Activated CD8-positive, alpha-beta T cell treated with anti-CD3 and anti-CD28 coated beads for 36 hours (primary cell): ENCODE results near the gene NEK4. TPM values are rescaled to one million over a fixed set of nuclear protein-coding genes. Genes with fewer than 3 reads are reported as not detected.

Experiments
- ATAC-seq: fragments of 200-7000 bp; cut with Tn5 transposase; one replicate; pipeline ENCODE4 v1.10.0; 2021; ENCODE audit warnings: mild to moderate bottlenecking, moderate library complexity
- CTCF ChIA-PET: fragments of 350-600 bp; sonication (Branson Sonifier 250); formaldehyde crosslinking; loops from one replicate; lab custom pipeline; 2021; ENCODE audit warnings: antibody characterized with exemption; lab: Charles Lee
- POLR2A ChIA-PET: fragments of 350-600 bp; sonication (Branson Sonifier 250); formaldehyde crosslinking; loops from one replicate; lab custom pipeline; 2021; ENCODE audit warnings: antibody characterized with exemption; lab: Charles Lee
- DNase-seq: peaks from one replicate; pipeline ENCODE4 v3.0.0-alpha.2; 2020
- H3K27ac Mint-ChIP-seq: one replicate; pipeline ENCODE4 v1.8.0; 2021; ENCODE audit warnings: mild to moderate bottlenecking, mixed read lengths
- H3K27me3 Mint-ChIP-seq: one replicate; pipeline ENCODE4 v1.8.0; 2021; ENCODE audit warnings: mixed read lengths
- H3K36me3 Mint-ChIP-seq: one replicate; pipeline ENCODE4 v1.8.0; 2021; ENCODE audit warnings: low read depth, mixed read lengths
- H3K4me1 Mint-ChIP-seq: one replicate; pipeline ENCODE4 v1.8.0; 2021; ENCODE audit warnings: low read depth, mixed read lengths
- H3K4me3 Mint-ChIP-seq: one replicate; pipeline ENCODE4 v1.8.0; 2021; ENCODE audit warnings: mild to moderate bottlenecking, moderate library complexity, mixed read lengths
- H3K9me3 Mint-ChIP-seq: one replicate; pipeline ENCODE4 v1.8.0; 2021; ENCODE audit warnings: mixed read lengths
- intact Hi-C: fragments of 100-400 bp; cut with micrococcal nuclease; formaldehyde crosslinking; loops from one replicate; pipeline ENCODE4 v1.10.0; 2022
- total RNA-seq, 2 experiments: library from RNA; stranded (reverse); gene quantifications; one replicate each; pipeline ENCODE4 v1.2.3, GENCODE V29; 2021
- TF ChIP-seq, protein P1 (sequence below): fragments of 200-600 bp; IDR thresholded peaks from one replicate; pipeline ENCODE4 v1.8.0; 2022; ENCODE audit warnings: antibody characterized with exemption, mild to moderate bottlenecking

The NEK4 gene
- total RNA-seq, 2 experiments from 2014 or later, result 16.2 to 18.4 TPM

- Mint-ChIP-seq H3K4me3 (no peak overlapping the region), H3K36me3 (no peaks in the 10 kb centered on the region), H3K27me3 (no peaks in the 10 kb centered on the region), H3K4me1 (peaks cover 7% of the 10 kb centered on the region), H3K9me3 (no peaks in the 10 kb centered on the region), H3K27ac (no peak overlapping the region)
- TF ChIP-seq, protein P1, sequence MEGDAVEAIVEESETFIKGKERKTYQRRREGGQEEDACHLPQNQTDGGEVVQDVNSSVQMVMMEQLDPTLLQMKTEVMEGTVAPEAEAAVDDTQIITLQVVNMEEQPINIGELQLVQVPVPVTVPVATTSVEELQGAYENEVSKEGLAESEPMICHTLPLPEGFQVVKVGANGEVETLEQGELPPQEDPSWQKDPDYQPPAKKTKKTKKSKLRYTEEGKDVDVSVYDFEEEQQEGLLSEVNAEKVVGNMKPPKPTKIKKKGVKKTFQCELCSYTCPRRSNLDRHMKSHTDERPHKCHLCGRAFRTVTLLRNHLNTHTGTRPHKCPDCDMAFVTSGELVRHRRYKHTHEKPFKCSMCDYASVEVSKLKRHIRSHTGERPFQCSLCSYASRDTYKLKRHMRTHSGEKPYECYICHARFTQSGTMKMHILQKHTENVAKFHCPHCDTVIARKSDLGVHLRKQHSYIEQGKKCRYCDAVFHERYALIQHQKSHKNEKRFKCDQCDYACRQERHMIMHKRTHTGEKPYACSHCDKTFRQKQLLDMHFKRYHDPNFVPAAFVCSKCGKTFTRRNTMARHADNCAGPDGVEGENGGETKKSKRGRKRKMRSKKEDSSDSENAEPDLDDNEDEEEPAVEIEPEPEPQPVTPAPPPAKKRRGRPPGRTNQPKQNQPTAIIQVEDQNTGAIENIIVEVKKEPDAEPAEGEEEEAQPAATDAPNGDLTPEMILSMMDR, result no peak
- intact Hi-C loops, result no loop called here
- no peak for DNase-seq
- POLR2A ChIA-PET, result no interaction called here
- ATAC-seq, result no peak
- CTCF ChIA-PET, result interaction anchor here (1.1 kb wide), 1 partner anchor 10 kb away, joined by 4 read pairs; no protein-coding TSS in a partner anchor
Observed at GRCh38 chr3:52775877-52776276, 5.1 kb upstream of the NEK4 start.

- DNase-seq (no peak), ATAC-seq (no peak)
- intact Hi-C loops, result no loop called here
- no peak overlapping the region for H3K4me3 Mint-ChIP-seq
- TF ChIP-seq, protein P1, result no peak
- no peak overlapping the region for H3K27ac Mint-ChIP-seq
- POLR2A ChIA-PET, result interaction anchor here (1.0 kb wide), 1 partner anchor 69 kb away, joined by 4 read pairs; the partner anchor contains the start of genes GLT8D1 and SPCS1
- H3K4me1 Mint-ChIP-seq, result peaks cover 7% of the 10 kb centered on the region
- H3K36me3 Mint-ChIP-seq, result no peaks in the 10 kb centered on the region
- H3K27me3 Mint-ChIP-seq, result no peaks in the 10 kb centered on the region
- CTCF ChIA-PET, result interaction anchor here (1.1 kb wide), 1 partner anchor 9 kb away, joined by 4 read pairs; no protein-coding TSS in a partner anchor
- no peaks in the 10 kb centered on the region for H3K9me3 Mint-ChIP-seq
Observed at GRCh38 chr3:52774901-52775864, 4.4 kb upstream of the NEK4 start.

DNA sequence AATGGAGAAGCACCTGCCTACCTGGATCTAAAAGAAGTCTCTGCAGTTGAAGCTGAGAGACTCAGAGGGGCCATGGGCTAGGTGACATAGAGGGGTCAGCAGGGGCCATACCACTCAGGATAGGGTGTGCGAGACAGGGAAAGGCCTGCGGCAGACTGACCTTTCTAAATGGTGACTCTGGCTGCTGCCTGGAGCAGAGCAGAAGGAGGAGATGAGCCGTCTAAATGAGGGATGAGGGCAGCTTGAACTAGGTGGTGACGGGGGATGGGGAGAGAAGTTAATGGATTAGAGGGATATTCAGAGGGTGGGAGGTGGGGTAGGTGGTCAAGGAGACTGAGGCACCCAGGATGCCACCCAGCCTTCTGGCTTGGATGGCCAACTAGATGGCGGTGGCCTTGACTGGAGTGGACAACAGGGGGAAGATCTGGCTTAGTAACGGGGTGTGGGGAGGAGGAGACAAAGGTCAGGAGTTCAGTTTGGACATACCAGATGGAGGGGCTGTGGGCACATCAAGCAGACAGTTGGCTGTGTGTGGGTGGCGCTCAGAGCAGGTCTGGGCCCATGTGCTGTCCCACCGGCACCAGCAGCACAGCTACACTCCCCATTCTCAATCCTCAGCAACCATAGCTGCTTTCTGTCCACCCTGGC, 3.5 kb upstream of the NEK4 start:
- POLR2A ChIA-PET, result interaction anchor here (1.0 kb wide), 1 partner anchor 68 kb away, joined by 4 read pairs; the partner anchor contains the start of genes GLT8D1 and SPCS1
- no peaks in the 10 kb centered on the region for H3K27me3 Mint-ChIP-seq
- DNase-seq (no peak), ATAC-seq (no peak)
- TF ChIP-seq, protein P1, result no peak
- intact Hi-C loops, result no loop called here
- no peak overlapping the region for H3K27ac Mint-ChIP-seq
- no peaks in the 10 kb centered on the region for H3K9me3 Mint-ChIP-seq
- peaks cover 17% of the 10 kb centered on the region for H3K4me1 Mint-ChIP-seq
- H3K36me3 Mint-ChIP-seq, result no peaks in the 10 kb centered on the region
- CTCF ChIA-PET, result no interaction called here
- no peak overlapping the region for H3K4me3 Mint-ChIP-seq

- Mint-ChIP-seq H3K4me1 (peaks cover 20% of the 10 kb centered on the region), H3K27ac (no peak overlapping the region), H3K27me3 (no peaks in the 10 kb centered on the region), H3K9me3 (no peaks in the 10 kb centered on the region), H3K4me3 (no peak overlapping the region), H3K36me3 (no peaks in the 10 kb centered on the region)
- DNase-seq (no peak), ATAC-seq (no peak)
- intact Hi-C loops, result no loop called here
- CTCF ChIA-PET, result interaction anchor here (1.9 kb wide), 1 partner anchor 25 kb away, joined by 6 read pairs; no protein-coding TSS in a partner anchor
- POLR2A ChIA-PET, result no interaction called here
- TF ChIP-seq, protein P1, result no peak
Observed at GRCh38 chr3:52773361-52774065, 2.8 kb upstream of the NEK4 start.
